ENCODE data around the gene TRIML1.

GRCh38 chr4:188160406-188160805 lies 21.2 kb downstream of the TRIML1 start:
- TF ChIP-seq CTCF (IDR thresholded peaks at IDR 0.05) (no peak), POLR2A (IDR thresholded peaks at IDR 0.05) (no peak)

All from adrenal gland (tissue), 5 donors.